ENCODE measurements around the gene STRIT1. TPM values are rescaled to one million over a fixed set of nuclear protein-coding genes. Genes with fewer than 3 reads are reported as not detected.

STRIT1 gene
- total and polyA plus RNA-seq, 2 donors (not counting 1 experiment from before 2014, with no cell fraction given), result not detected

GRCh38 chr3:155321418-155321817, 27.9 kb upstream of the STRIT1 start:
- Histone ChIP-seq H2AFZ (ENCODE audit: insufficient read depth, low read depth, low read length, poor library complexity, severe bottlenecking) (no peak overlapping the region), H3K27ac (ENCODE audit: low read length in 2 of 2) (no peak overlapping the region), H3K36me3 (replicated peaks in 1 of 2; ENCODE audit: control extremely low read depth in 1 of 2, control insufficient read depth in 1 of 2, extremely low read depth in 1 of 2, insufficient read depth in 2 of 2, low read length in 1 of 2) (no peaks in the 10 kb centered on the region), H3K4me2 (replicated peaks; ENCODE audit: low read depth, low read length, poor library complexity, severe bottlenecking) (no peak overlapping the region), H3K27me3 (replicated peaks in 1 of 4; ENCODE audit: control extremely low read depth in 1 of 4, control insufficient read depth in 3 of 4, insufficient read depth in 4 of 4, low read length in 3 of 4) (no peaks in the 10 kb centered on the region), H4K20me1 (ENCODE audit: control insufficient read depth, insufficient read depth, low read length, poor library complexity, severe bottlenecking) (no peaks in the 10 kb centered on the region), H3K9ac (ENCODE audit: low read length) (no peak overlapping the region), H3K79me2 (ENCODE audit: control insufficient read depth, insufficient read depth, low read length) (no peaks in the 10 kb centered on the region), H3K4me3 (ENCODE audit: control extremely low read depth in 1 of 5, extremely low read depth in 1 of 5, insufficient read depth in 1 of 5, low read depth in 2 of 5, low read length in 4 of 5) (no peak overlapping the region), H3K4me1 (ENCODE audit: control insufficient read depth in 2 of 2, insufficient read depth in 2 of 2, low read length in 2 of 2) (no peaks in the 10 kb centered on the region), H3K9me3 (ENCODE audit: control extremely low read depth in 1 of 3, control insufficient read depth in 2 of 3, insufficient read depth in 1 of 3, low read length in 2 of 3) (no peaks in the 10 kb centered on the region)
- ATAC-seq (ENCODE audit: low read depth), result no peak
- ChIA-PET CTCF (interaction anchor here (1.0 to 1.7 kb wide), 5 partner anchors 12 to 986 kb away, joined by 3 to 5 read pairs (median 4); no protein-coding TSS in a partner anchor), POLR2A (no interaction called here)
- Mint-ChIP-seq H3K27me3 (no peaks in the 10 kb centered on the region), H3K27ac (no peak overlapping the region), H3K4me3 (no peak overlapping the region), H3K9me3 (ENCODE audit: insufficient read depth) (no peaks in the 10 kb centered on the region), H3K4me1 (no peaks in the 10 kb centered on the region)
- WGBS (ENCODE audit: insufficient coverage), result 91% methylated on average over 2 of the region's 2 CpGs
- intact Hi-C loops (cut with micrococcal nuclease), result no loop called here
- DNase-seq, result no peak
- no peak for TF ChIP-seq CTCF (IDR thresholded peaks at IDR 0.05)
- no peak for TF ChIP-seq EZH2 (IDR thresholded peaks at IDR 0.05; ENCODE audit: borderline replicate concordance, insufficient read depth, low read depth, low read length, poor library complexity, severe bottlenecking)

GRCh38 chr3:155320934-155321333, 27.5 kb upstream of the STRIT1 start:
- Histone ChIP-seq H3K36me3 (replicated peaks in 1 of 2; ENCODE audit: control extremely low read depth in 1 of 2, control insufficient read depth in 1 of 2, extremely low read depth in 1 of 2, insufficient read depth in 2 of 2, low read length in 1 of 2) (no peaks in the 10 kb centered on the region), H3K27ac (ENCODE audit: low read length in 2 of 2) (no peak overlapping the region), H3K9ac (ENCODE audit: low read length) (no peak overlapping the region), H3K79me2 (ENCODE audit: control insufficient read depth, insufficient read depth, low read length) (no peaks in the 10 kb centered on the region), H3K4me3 (ENCODE audit: control extremely low read depth in 1 of 5, extremely low read depth in 1 of 5, insufficient read depth in 1 of 5, low read depth in 2 of 5, low read length in 4 of 5) (no peak overlapping the region), H3K9me3 (ENCODE audit: control extremely low read depth in 1 of 3, control insufficient read depth in 2 of 3, insufficient read depth in 1 of 3, low read length in 2 of 3) (no peaks in the 10 kb centered on the region), H3K27me3 (replicated peaks in 1 of 4; ENCODE audit: control extremely low read depth in 1 of 4, control insufficient read depth in 3 of 4, insufficient read depth in 4 of 4, low read length in 3 of 4) (no peaks in the 10 kb centered on the region), H3K4me1 (ENCODE audit: control insufficient read depth in 2 of 2, insufficient read depth in 2 of 2, low read length in 2 of 2) (no peaks in the 10 kb centered on the region), H4K20me1 (ENCODE audit: control insufficient read depth, insufficient read depth, low read length, poor library complexity, severe bottlenecking) (no peaks in the 10 kb centered on the region), H2AFZ (ENCODE audit: insufficient read depth, low read depth, low read length, poor library complexity, severe bottlenecking) (no peak overlapping the region), H3K4me2 (replicated peaks; ENCODE audit: low read depth, low read length, poor library complexity, severe bottlenecking) (no peak overlapping the region)
- Mint-ChIP-seq H3K27me3 (no peaks in the 10 kb centered on the region), H3K9me3 (ENCODE audit: insufficient read depth) (no peaks in the 10 kb centered on the region), H3K4me3 (no peak overlapping the region), H3K4me1 (no peaks in the 10 kb centered on the region), H3K27ac (no peak overlapping the region)
- ATAC-seq (ENCODE audit: low read depth) (no peak), DNase-seq (no peak)
- CTCF ChIA-PET, result interaction anchor here (1.0 to 1.7 kb wide), 4 partner anchors 12 to 369 kb away, joined by 3 to 5 read pairs (median 4); no protein-coding TSS in a partner anchor
- intact Hi-C loops (cut with micrococcal nuclease), result no loop called here
- TF ChIP-seq EZH2 (IDR thresholded peaks at IDR 0.05; ENCODE audit: borderline replicate concordance, insufficient read depth, low read depth, low read length, poor library complexity, severe bottlenecking) (no peak), CTCF (IDR thresholded peaks at IDR 0.05) (no peak)
- POLR2A ChIA-PET, result no interaction called here

All from B cell (primary cell).